Kidney capillary endothelial cell (primary cell): ENCODE data around the gene CCDC69.
"Not testable (repeated sequence)": the region's sequence is repeated elsewhere in the genome, so short reads cannot be mapped to it uniquely, and the experiment has no call there.

Experiments
- DNase-seq: peaks from one replicate; pipeline ENCODE4 v3.0.0-alpha.2; 2018; ENCODE audit warnings: low spot score

Gene CCDC69

GRCh38 chr5:151223447-151224264 lies at the start of gene CCDC69:
CCDC69 (minus strand) TSS chr5:151224092; CDS start chr5:151223970, 122 bp downstream.
- DNase-seq: peak; percentile 54

DNA sequence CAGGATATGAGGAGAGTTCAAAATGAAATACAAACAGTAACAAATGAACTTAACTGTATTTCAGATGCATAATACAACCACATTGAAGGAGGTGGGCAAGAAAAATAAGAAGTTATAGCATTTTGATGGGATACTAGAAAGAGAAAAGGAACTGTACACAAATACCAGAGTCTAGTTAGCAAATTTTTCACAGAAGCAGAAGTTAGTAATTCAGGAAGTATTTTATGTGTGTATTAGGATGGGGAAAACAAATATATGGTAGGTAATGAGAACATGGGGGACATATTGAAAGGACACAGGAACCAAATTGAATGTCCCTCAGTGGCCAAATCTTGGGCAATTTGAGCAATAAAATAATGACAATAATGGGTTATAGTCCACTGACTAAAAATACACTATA lies 47.4 kb upstream of the CCDC69 start:
- DNase-seq: no peak

GRCh38 chr5:151270599-151270998 lies 46.7 kb upstream of the CCDC69 start:
- DNase-seq: no peak

DNA sequence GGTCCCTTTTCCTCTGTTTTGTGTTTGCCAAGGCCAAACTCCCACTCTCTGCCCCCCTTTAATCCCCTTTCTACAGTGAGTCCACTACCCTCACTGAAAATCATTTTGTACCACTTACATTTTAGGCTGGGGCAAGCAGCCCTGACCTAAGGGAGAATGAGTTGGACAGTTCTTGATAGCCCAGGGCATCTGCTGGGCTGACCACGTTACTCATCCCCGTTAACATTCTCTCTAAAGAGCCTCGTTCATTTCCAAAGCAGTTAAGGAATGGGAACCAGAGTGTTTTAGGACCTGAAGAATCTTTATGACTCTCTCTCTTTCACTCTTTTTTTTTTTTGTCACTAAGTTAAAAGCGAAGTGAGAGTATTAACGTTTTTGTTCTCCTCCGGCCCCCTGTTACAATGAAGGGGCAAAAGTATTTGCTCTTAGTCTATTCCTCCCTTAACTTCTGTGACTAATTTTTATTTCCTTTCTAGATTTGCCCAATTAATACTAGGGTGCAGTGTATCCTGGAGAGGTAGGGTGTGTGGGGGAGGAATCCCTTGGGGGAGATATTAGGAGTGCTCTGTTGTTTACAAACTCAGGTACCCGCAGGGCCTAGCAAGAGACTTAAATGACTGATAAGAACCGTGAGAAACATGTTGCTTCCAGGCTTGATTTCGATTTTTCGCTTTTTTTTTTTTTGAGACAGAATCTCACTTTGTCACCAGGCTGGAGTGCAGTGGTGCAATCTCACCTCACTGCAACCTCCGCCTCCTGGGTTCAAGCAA lies 43.8 kb upstream of the CCDC69 start:
- no peak for DNase-seq

GRCh38 chr5:151264113-151264512 lies 40.2 kb upstream of the CCDC69 start:
- peak; percentile 72 for DNase-seq

DNA sequence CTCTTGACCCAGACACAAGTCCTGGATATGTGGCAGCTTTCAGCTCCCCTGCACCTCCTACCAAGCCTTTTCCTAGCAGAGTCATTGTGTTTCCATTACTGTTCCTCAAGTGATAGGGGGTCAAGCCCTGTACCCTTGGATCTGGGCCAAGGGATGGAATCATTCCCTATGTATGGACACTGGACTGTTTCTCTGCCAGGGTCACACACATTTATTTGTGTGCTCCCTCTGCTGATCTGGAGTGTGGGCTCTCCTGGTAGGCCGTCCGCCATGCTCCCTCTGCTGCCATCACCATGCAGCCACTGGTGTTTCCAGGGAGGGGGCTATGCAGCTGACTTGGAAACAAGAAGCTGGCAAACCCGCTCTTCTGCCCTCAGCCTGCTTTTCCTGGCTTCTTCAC lies 38.6 kb upstream of the CCDC69 start:
- no peak for DNase-seq

DNA sequence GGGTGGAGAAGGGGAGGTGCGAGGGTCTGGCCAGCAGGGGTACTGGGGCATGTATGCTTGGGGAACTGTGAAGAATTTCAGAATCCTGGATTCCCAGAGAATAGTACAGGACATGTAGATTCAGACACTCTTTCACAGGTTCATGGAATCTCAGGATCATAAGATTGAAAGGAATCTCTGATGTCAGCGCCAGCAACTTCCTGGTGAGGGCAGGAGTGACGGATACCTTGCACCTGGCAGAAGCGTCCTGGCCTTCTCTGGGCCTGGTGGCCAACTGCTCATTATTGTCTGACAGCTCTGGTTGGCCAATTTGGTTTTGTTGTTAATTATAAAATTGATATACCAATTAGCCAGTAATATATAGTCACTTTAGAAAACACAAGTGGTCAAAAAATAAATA lies 36.0 kb upstream of the CCDC69 start:
- no peak for DNase-seq

DNA sequence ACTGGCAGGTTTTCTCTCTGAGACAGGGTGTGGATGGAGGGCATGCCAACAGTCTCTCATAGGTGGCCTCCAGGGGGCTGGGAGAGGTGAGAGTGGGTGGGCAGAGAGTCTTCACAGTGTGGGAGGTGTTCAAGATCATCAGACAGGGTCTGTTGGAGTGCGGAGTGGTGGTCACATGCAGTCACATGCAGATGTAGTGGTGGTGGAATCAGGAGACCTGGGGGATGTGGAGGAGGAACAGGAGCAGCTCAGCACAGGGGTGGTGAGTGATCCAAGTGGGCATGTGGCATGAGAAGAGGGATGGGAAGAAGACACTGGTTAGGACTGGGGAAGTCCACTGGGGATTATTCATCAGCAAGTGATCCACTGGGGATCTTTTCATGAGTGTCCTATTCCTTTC lies 34.9 kb upstream of the CCDC69 start:
- DNase-seq: no peak

DNA sequence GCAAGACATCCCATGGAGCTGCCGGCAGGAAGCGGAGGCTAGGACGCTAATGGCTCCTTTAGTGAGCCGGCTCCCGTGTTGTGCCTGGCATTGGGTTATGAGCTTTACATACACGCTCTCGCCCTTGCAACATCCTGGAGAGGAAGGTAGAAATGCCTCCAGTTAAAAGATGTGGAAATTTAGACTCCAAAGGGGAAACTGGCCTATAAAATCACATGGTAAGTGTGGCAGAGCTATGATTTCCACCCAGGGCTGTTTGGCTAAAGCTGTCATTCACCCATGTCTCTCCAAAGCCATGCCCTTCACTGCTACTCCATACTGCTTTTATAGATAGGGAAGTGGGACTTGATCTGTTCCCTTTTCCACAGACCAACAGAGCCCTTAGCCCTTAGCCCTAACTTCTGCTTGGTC lies 34.3 kb upstream of the CCDC69 start:
- no peak for DNase-seq

GRCh38 chr5:151257731-151258181 lies 33.9 kb upstream of the CCDC69 start:
- no peak for DNase-seq

GRCh38 chr5:151255621-151256286 lies 31.9 kb upstream of the CCDC69 start:
- no peak for DNase-seq

DNA sequence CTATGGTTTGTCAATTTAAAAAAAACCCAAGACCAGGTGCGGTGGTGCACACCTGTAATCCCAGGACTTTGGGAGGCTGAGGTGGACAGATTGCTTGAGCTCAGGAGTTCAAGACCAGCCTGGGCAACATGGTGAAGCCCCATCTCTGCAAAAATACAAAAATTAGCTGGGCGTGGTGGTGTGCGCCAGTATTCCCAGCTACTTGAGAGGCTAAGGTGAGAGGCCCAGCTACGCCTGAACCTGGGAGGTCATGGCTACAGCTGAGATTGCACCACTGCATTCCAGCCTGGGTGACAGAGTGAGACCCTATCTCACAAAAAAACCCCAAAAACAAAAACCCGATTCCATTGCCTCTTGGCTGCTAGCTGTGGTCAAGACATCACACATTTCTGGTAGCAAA lies 31.1 kb upstream of the CCDC69 start:
- not testable (repeated sequence) for DNase-seq

DNA sequence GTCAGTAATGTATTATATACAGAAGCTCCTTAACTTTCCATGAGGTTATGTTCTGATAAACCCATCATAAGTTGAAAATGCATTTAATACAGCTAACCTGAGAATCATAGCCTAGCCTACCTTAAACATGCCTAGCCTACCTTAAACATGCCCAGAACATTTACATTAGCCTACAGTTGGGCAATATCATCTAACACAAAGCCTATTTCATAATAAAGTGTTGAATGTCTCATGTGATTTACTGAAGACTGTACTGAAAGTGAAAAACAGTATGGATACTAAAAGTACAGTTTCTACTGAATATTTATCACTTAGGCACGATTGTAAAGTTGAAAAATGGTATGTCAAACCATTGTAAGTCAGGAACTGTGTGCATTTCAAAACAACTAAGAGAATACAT lies 30.7 kb upstream of the CCDC69 start:
- DNase-seq: no peak

DNA sequence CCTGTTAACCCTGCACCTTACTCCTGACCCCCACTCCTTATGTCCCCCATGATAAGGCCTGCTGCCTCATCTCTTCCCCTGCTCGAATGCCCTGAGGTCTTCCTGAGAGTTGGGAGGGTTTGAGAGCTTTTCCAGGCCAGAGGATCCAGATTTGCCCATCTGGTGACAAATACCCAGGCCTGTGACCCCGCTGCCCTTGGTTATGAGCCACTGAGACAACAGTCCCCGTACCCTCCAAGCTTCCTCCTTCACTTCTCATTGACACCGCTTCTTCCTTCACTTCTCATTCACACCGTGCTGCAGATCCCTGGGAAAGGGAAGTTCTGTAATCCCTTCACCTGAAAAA lies 29.7 kb upstream of the CCDC69 start:
- no peak for DNase-seq

- DNase-seq: peak; percentile 100
Observed at GRCh38 chr5:151252762-151253604, 29.1 kb upstream of the CCDC69 start, which contains the start of gene GM2A. GM2A (plus strand) TSS chr5:151253185; CDS start chr5:151253217, 32 bp downstream.

DNA sequence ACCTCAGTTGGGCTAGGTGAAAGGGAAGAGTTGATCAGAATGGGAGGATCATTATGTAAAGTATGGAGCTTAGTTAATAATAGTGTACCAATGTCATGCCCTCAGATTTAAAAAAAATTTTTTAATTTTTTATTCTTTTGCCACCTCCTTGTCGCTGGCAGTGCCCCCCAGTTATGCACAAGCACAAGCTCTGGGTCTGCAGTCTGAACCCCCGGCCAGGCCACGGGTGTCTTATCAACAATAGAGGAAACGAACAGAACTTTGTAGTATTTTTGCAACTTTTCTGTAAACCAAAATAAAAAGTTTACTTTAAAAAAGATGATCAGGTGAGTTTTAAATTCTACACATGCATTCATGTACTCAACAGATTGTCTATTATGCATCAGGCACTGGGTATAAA lies 27.7 kb upstream of the CCDC69 start:
- no peak for DNase-seq

DNA sequence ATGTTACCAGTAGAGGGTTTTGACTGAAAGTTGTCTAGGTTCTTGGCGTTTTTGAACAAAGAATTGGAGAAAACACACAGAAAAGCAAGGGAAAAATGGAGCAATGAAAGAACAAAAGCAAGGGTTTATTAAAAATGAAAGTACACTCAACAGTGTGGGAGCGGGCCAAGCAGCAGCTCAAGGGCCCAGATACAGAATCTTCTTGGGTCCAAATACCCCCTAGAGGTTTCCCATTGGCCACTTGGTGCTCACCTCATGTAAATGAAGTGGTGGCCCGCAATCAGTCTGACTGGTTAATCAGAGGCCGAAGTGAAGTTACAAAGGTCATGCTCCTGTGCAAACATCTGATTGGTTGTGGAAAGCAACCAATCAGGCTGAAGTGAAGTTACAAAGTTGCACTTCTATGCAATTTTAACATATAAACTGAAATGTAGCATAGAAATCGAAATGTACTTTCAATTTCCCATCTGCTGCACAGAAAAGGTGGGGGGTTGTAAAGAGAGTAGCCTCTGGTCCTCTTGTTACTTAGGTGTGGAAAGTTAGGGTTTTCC lies 27.2 kb upstream of the CCDC69 start:
- no peak for DNase-seq

GRCh38 chr5:151250346-151251000 lies 26.6 kb upstream of the CCDC69 start:
- DNase-seq: no peak

DNA sequence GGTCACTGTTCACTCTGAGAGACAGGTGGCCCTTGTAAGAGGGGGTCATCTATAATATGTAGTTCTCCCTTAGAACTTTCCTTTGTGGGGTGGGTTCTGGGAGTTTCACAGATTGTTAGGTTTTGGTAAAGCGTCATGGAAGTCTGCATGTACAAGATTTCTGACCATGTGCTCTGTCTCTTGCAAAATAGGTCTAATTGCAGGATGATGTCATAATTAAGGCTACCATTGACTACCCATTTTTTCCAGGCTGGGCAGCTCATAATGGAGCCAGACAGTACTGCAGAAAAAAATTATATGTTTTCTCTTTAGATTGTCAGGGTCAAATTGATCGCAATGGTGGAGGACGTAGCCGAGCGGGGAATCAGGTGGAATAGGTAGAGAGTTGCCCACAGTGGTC lies 25.4 kb upstream of the CCDC69 start:
- no peak for DNase-seq

- DNase-seq: no peak
Observed at GRCh38 chr5:151248651-151249050, 24.8 kb upstream of the CCDC69 start.

- DNase-seq: no peak
Observed at GRCh38 chr5:151245680-151246219, 21.9 kb upstream of the CCDC69 start.
